GM21723 (cell line): Measurements from ENCODE around the gene ARHGAP40.

ENCODE experiments used
- ATAC-seq: cut with Tn5 transposase; IDR thresholded peaks from one replicate; pipeline ENCODE4 v1.9.1; 2021; ENCODE audit warnings: mild to moderate bottlenecking, moderate library complexity; ENCODE audit not compliant: unreplicated experiment

Gene ARHGAP40

GRCh38 chr20:38617011-38617829 is 15.6 kb downstream of the ARHGAP40 start:
- ATAC-seq = no peak

- no peak for ATAC-seq
Measured at GRCh38 chr20:38617830-38618196, 16.2 kb downstream of the ARHGAP40 start.

DNA sequence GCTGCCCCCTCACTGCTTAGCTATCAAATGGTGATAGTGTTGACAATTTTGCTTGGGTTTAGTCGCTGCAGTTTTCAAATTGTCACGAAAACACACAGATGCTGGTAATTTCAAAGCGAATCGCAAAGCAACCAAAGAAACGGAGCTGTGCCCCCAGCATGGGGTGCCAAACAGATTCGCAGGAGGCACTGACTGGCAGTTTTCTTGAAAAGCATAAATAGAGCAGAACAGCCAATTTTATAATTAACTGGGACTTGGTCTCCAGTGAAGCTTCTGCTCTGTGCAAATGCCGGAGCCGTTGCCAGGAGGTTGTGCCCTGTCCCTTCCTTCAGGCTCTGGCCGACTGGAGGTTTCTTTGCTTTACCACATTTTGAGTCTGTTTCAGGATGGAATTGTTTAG is 18.8 kb downstream of the ARHGAP40 start:
- ATAC-seq = no peak

DNA sequence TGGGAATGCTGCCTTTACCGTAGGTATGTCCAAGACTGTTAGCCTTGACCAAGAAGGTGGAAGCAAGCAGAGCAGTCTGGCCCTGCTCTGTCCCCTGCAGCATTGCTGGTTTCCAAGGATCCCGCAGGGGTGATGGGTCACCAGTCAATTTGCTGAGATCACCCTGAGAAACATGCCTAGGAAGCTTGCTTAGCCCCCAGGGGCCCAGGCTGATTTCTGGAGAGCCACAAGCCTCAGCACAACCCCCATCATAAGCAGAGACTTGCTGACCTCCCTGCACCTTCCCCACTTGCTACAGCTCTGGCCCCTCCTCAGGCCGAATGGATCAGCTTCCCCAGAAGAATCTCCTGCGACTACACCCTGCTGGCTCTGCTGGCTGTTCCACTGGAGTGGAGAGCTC is 21.5 kb downstream of the ARHGAP40 start:
- ATAC-seq = no peak

DNA sequence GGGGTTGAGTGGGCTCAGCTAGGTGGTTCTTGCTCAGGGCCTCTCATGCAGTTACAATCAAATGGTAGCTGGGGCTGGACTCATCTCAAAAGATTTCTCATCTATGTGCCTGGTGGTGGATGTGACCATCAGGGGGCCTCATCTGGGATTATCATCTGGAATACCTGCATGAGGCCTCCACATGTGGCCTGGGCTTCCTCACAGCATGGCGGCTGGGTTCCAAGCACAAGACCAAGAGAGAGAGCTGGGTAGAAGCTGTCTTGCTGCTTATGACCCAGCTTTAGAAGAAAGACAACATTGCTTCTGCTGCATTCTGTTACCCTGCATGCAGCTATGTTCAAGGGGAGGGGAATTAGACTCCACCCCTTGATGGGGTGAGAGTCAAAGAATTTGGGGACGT is 22.5 kb downstream of the ARHGAP40 start:
- no peak for ATAC-seq

DNA sequence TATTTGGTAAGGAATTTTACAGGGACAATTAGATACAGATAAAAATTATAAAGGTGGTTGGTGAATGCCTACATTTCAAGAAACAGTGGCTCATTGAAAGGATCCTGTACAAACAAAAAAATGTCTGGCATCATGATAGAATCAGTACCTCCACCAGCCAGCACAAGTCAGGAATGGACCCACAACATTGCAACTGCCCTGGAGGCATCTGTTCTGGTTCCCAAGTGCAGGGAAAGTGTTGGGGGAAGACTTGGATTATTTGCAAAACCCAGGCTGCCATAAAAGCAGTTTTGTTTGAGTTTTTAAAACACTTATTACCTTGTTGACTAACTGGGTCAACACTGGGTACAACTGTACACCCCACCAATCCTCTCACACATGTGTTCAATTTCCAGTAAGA is 24.3 kb downstream of the ARHGAP40 start:
- no peak for ATAC-seq

GRCh38 chr20:38626921-38627659 is 25.5 kb downstream of the ARHGAP40 start:
- no peak for ATAC-seq

DNA sequence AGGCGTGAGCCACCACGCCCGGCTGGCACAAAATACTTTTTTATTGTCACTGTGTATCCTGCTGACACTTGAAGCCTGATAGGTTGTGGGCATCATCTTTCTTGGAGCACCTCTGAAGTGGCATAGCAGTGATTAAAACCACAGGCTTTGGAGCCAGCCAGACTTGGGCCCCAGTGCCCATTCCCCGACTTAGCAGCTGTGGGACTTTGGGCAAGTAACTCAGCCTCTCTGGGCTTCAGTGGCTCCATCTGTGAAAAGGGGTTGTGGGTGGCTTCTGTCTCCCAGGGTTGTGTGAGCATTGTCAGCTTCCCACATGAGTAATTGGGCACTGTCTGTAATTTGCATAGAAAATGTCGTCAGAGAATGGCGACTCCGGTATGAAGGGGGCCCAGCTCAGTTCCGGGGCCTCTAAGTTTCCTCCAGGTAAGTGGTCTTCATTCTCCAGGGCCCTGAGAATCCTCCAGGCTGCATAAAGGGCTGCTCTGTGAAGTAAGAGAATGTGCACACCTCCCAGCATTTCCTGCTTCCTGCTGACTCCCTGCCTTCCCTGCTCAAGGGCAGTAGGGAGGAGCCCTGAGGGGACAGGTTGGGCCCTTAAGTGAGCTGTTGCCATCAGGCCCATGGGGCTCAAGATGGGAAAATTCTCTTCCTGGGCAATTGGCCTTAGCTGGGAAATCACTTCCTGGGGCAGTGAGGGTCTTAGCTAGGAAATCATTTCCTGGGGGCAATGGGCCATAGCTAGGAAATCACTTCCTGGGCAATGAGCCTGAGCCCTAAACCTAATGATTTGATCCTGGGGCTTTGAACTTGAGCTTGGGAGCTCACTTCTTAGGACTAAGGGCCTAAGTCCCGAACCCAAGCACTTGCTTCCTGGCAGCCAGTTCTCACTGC is 27.2 kb downstream of the ARHGAP40 start:
- no peak for ATAC-seq

- ATAC-seq = no peak
Measured at GRCh38 chr20:38629979-38630378, 28.4 kb downstream of the ARHGAP40 start.

DNA sequence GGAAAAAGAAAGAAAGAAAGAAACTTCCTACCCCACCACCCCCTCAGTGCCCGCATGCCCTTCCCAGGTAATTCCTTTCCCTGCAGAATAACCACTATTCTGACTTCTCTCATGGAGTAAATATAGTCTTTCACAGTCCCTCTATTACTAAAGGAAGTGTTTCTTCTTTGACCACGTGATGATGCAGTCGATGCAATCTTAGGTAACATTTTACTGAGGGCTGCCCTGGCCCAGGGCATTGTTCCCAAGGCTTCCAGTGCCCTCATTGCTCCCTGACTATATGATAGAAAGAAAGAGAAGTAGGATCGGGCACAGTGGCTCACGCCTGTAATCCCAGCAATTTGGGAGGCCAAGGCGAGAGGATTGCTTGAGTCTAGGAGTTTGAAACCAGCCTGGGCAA is 29.1 kb downstream of the ARHGAP40 start:
- ATAC-seq = no peak

DNA sequence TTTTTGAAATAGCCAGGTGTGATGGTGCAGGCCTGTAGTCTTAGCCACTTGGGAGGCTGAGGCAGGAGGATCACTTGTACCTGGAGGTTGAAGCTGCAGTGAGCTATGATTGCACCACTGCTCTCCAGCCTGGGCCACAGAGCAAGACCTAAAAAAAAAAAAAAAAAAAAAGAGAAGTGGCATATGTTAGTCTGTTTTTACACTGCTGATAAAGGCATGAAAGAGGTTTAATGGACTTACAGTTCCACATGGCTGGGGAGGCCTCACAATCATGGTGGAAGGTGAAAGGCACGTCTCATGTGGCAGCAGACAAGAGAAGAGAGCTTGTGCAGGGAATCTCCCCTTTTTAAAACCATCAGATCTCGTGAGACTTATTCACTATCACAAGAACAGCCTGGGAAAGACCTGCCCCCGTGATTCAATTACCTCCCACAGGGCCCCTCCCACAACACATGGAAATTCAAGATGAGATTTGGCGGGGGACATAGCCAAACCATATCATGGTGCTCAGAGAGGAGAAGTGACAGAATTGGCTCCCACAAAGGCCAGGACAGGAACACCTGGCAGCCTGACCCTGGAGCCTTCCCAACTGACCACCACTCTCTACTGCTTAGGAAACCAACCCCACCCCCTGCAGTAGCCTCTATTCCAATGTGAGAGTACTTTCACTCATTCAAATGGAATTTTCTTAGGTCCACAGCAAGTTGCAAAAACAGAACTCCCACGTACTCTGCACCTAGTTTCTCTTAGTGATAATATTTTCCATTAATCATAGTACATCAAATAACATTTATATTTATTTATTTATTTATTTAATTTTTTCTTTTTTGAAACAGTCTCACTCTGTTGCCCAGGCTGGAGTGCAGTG is 29.8 kb downstream of the ARHGAP40 start:
- no peak for ATAC-seq

- ATAC-seq = no peak
Measured at GRCh38 chr20:38633577-38634093, 32.0 kb downstream of the ARHGAP40 start.

DNA sequence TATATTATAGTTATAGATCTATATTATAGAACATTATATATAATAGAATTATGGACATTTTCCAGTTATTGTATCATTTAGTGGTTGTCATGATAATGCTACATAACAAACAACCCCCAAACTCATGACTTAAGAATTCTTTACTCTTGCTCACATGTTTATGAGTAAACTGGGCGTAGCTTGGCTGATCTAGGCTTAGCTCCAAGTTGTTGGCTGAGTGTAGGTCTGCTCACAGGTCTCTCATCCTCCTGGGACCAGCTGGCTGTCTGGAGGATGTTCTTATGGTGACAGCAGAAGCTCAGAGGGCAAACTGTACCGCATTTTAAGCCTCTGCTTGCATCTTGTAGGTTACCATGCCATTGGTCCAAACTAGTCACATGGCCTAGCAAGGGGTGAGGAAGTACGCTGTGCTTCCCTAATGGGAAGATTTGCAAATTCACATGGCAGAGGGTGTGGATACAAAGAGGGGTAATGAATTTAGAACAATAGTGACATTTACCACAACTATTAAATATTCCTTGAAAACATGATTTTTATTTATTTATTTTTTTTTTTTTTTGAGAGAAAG is 34.2 kb downstream of the ARHGAP40 start:
- no peak for ATAC-seq

- no peak for ATAC-seq
Measured at GRCh38 chr20:38640521-38640920, 38.9 kb downstream of the ARHGAP40 start.

GRCh38 chr20:38642498-38642897 is 40.9 kb downstream of the ARHGAP40 start:
- ATAC-seq = no peak

GRCh38 chr20:38644588-38645260 is 43.1 kb downstream of the ARHGAP40 start:
- ATAC-seq = no peak

DNA sequence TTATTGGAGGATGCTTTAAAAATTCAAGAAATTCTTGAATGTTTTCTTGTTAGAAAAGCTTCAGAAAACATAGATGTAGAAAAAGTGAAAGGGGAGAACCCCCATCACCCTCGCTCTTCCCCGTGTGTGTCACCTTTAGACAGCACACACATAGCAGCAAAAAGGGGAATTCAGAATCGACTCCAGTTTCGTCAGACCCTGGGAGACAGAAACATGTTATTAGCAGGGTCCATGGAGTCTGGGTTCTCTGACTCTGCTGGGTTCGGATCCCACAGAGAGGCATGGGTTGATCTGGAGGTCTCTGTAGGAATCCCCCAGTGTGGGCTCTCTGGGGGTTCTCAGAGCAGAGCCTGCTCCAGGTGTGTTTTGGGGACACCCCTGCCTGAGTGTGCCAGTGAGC is 43.7 kb downstream of the ARHGAP40 start:
- no peak for ATAC-seq

DNA sequence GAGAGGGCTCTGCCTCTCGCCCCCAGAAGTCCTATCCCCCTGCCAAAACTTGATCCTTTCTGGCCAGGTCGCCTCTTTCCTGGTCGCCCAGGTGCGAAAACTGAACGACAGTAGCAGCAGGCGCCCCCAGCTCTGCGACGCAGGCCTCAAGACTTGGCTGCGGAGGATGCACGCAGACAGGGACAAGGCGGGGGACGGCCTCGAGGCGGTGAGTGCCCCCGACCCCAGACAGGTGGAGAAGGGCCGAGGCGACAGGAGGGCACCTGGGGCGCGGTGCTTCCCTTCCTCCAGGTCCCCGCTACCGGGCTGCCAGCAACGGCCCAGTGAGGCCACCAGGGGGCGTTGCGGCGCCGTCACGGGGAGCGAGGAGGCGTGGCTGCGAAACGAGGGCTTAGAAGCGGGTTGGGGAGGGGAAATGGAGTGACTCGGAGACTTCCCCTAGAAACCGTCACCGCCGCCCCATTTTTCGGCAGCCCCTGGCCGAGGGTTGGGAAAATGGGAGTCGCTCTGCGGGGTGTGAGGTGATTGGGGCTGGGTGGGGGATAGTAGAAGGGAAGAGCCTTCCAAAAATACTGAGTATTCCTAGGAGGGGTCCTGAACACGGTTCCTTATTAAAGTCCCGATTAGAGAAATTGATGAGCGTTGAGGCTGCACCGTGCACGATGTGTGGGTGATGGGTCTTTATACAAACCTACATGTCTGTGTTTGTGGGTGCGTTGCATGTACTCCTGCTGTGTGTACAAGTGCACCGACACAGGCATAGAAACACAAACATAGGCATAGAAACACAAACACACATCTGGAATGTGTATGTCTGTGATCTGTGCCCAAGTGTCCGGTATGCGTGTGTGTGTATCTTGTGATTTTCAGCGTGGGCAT is 44.6 kb downstream of the ARHGAP40 start:
- ATAC-seq = peak; percentile 83
